ENCODE measurements around the gene KCNQ1OT1.

GRCh38 chr11:2698386-2699184, 1.2 kb downstream of the KCNQ1OT1 start:
- no peak for TF ChIP-seq CTCF (IDR thresholded peaks at IDR 0.05)
- TF ChIP-seq POLR2AphosphoS5 (IDR thresholded peaks at IDR 0.05) = no peak
- TF ChIP-seq POLR2A (IDR thresholded peaks at IDR 0.05; ENCODE audit: low read depth) = no peak
- TF ChIP-seq EP300 (IDR thresholded peaks at IDR 0.05) = no peak
